ENCODE data around the gene COL17A1. TPM values are rescaled to one million over a fixed set of nuclear protein-coding genes. Genes with fewer than 3 reads are reported as not detected.

COL17A1 gene
- total RNA-seq, 2 donors from 2014 or later, result 3.6 TPM; not detected in 1

GRCh38 chr10:104038958-104039752 lies 46.5 kb downstream of the COL17A1 start:
- TF ChIP-seq CTCF (IDR thresholded peaks at IDR 0.05) (no peak), POLR2A (IDR thresholded peaks at IDR 0.05) (no peak)
- no peaks in the 10 kb centered on the region for H3K36me3 ChIP-seq (replicated peaks in 1 of 2; ENCODE audit: insufficient read depth in 1 of 2, low read depth in 2 of 2)
- H3K4me1 ChIP-seq, result no peaks in the 10 kb centered on the region
- DNase-seq (no peak), ATAC-seq (no peak)
- 82 to 83% methylated on average over 7 of the region's 7 CpGs for WGBS, 2 donors
- no peak overlapping the region for H3K4me3 ChIP-seq
- intact Hi-C loops (cut with DNase I), result no loop called here
- no peaks in the 10 kb centered on the region for H3K27me3 ChIP-seq
- no peak overlapping the region for H3K27ac ChIP-seq
- no peaks in the 10 kb centered on the region for H3K9me3 ChIP-seq

GRCh38 chr10:104038537-104038936 lies 47.1 kb downstream of the COL17A1 start:
- TF ChIP-seq CTCF (IDR thresholded peaks at IDR 0.05) (no peak), POLR2A (IDR thresholded peaks at IDR 0.05) (no peak)
- DNase-seq (no peak), ATAC-seq (no peak)
- Histone ChIP-seq H3K4me1 (no peaks in the 10 kb centered on the region), H3K27ac (no peak overlapping the region), H3K27me3 (no peaks in the 10 kb centered on the region), H3K4me3 (no peak overlapping the region), H3K9me3 (no peaks in the 10 kb centered on the region), H3K36me3 (replicated peaks in 1 of 2; ENCODE audit: insufficient read depth in 1 of 2, low read depth in 2 of 2) (no peaks in the 10 kb centered on the region)
- WGBS, 2 donors, result 78 to 86% methylated on average over 8 of the region's 8 CpGs
- intact Hi-C loops (cut with DNase I), result no loop called here

GRCh38 chr10:104037261-104037951 lies 48.3 kb downstream of the COL17A1 start:
- TF ChIP-seq POLR2A (IDR thresholded peaks at IDR 0.05) (no peak), CTCF (IDR thresholded peaks at IDR 0.05) (no peak)
- H3K4me1 ChIP-seq, result no peaks in the 10 kb centered on the region
- H3K36me3 ChIP-seq (replicated peaks in 1 of 2; ENCODE audit: insufficient read depth in 1 of 2, low read depth in 2 of 2), result peaks cover 0 to 1% of the 10 kb centered on the region in 2 donors
- H3K27me3 ChIP-seq, result no peaks in the 10 kb centered on the region
- no peak overlapping the region for H3K27ac ChIP-seq
- WGBS, 2 donors, result 57 to 63% methylated on average over 16 of the region's 16 CpGs
- intact Hi-C loops (cut with DNase I), result no loop called here
- no peaks in the 10 kb centered on the region for H3K9me3 ChIP-seq
- no peak overlapping the region for H3K4me3 ChIP-seq
- ATAC-seq (no peak), DNase-seq (no peak)

GRCh38 chr10:104036518-104037260 lies 49.0 kb downstream of the COL17A1 start:
- H3K9me3 ChIP-seq, result no peaks in the 10 kb centered on the region
- no peak overlapping the region for H3K4me3 ChIP-seq
- H3K36me3 ChIP-seq (replicated peaks in 1 of 2; ENCODE audit: insufficient read depth in 1 of 2, low read depth in 2 of 2), result peaks cover 0 to 1% of the 10 kb centered on the region in 2 donors
- TF ChIP-seq POLR2A (IDR thresholded peaks at IDR 0.05), result no peak
- TF ChIP-seq CTCF (IDR thresholded peaks at IDR 0.05), result no peak
- no peaks in the 10 kb centered on the region for H3K4me1 ChIP-seq
- no peak for DNase-seq
- H3K27ac ChIP-seq, result no peak overlapping the region
- 57 to 82% methylated on average over 7 to 20 of the region's 21 CpGs for WGBS, 2 donors
- ATAC-seq, result no peak
- H3K27me3 ChIP-seq, result no peaks in the 10 kb centered on the region
- intact Hi-C loops (cut with DNase I), result no loop called here
